Cardiac muscle cell (in vitro differentiated cells and primary cell): ENCODE measurements around the gene ATG101. TPM values are rescaled to one million over a fixed set of nuclear protein-coding genes. Genes with fewer than 3 reads are reported as not detected.

Source experiments
- DNase-seq, 2 donors: peaks; one replicate each; pipeline versions ENCODE4 v3.0.0 to v3.0.0-alpha.2; 2010 to 2017; ENCODE audit warnings: low read depth in 1 of 2, low spot score in 1 of 2
- H3K27ac ChIP-seq: fragments of 200-600 bp; sonication (generic); 2 replicates; pipeline ENCODE4 v1.5.1; 2016
- H3K27me3 ChIP-seq: fragments of 200-600 bp; sonication (generic); 2 replicates; pipeline ENCODE4 v1.6.0; 2016; ENCODE audit warnings: control low read depth
- H3K36me3 ChIP-seq: fragments of 200-600 bp; sonication (generic); 2 replicates; pipeline ENCODE4 v1.5.1; 2016; ENCODE audit warnings: control low read depth
- H3K4me1 ChIP-seq: fragments of 200-600 bp; sonication (generic); 2 replicates; pipeline ENCODE4 v1.8.1; 2017; ENCODE audit warnings: low read depth, mild to moderate bottlenecking, mixed run types
- H3K4me3 ChIP-seq: fragments of 200-600 bp; sonication (generic); 2 replicates; pipeline ENCODE4 v1.5.1; 2016; ENCODE audit warnings: mild to moderate bottlenecking
- H3K9me3 ChIP-seq: fragments of 200-600 bp; sonication (generic); 2 replicates; pipeline ENCODE4 v1.5.1; 2017; ENCODE audit warnings: low read depth, mild to moderate bottlenecking, control low read depth
- polyA plus RNA-seq: library from polyadenylated mRNA; unstranded; fragments of >200 nt; fragmentation: Nextera tagmentation; extraction: Ambion mirVana; gene quantifications from 2 replicates; pipeline ENCODE4 v1.2.1, GENCODE V29; 2016
- total RNA-seq: library from RNA; depleted of rRNA; stranded (reverse); fragments of >200 nt; gene quantifications from 2 replicates; pipeline ENCODE4 v1.2.3, GENCODE V29; 2016
- TF ChIP-seq, protein P1 (sequence below): IDR thresholded peaks from 2 replicates; pipeline ENCODE4 v1.5.1; 2012; ENCODE audit warnings: low read depth, mild to moderate bottlenecking, low read length

ATG101 gene
- total and polyA plus RNA-seq, 2 experiments from 2014 or later, result 36.6 to 37.4 TPM

DNA sequence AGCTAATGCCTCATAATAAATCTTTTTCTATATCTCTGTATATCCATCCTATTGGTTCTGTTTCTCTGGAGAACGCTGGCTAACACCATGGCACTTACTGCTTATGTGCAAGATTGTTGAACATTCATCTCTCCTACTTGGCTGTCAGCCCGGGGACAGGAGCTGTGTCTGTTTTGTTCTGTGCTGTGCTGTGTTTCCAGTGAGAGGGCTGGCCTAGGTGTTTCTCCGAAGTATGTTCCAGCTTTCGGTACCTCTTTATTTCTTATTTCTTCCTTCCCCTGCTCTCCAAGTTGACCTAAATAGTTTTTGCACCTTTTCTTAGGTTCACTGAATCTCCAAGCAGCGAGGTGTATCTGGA is 37.4 kb upstream of the ATG101 start:
- Histone ChIP-seq H3K4me1 (peaks cover 23% of the 10 kb centered on the region), H3K36me3 (no peaks in the 10 kb centered on the region), H3K9me3 (no peaks in the 10 kb centered on the region), H3K4me3 (peak overlapping the region; percentile 22), H3K27me3 (peaks cover 2% of the 10 kb centered on the region), H3K27ac (peak overlapping the region; percentile 61)
- peak in 1 of 2 donors; percentile 87 for DNase-seq
- TF ChIP-seq, protein P1, sequence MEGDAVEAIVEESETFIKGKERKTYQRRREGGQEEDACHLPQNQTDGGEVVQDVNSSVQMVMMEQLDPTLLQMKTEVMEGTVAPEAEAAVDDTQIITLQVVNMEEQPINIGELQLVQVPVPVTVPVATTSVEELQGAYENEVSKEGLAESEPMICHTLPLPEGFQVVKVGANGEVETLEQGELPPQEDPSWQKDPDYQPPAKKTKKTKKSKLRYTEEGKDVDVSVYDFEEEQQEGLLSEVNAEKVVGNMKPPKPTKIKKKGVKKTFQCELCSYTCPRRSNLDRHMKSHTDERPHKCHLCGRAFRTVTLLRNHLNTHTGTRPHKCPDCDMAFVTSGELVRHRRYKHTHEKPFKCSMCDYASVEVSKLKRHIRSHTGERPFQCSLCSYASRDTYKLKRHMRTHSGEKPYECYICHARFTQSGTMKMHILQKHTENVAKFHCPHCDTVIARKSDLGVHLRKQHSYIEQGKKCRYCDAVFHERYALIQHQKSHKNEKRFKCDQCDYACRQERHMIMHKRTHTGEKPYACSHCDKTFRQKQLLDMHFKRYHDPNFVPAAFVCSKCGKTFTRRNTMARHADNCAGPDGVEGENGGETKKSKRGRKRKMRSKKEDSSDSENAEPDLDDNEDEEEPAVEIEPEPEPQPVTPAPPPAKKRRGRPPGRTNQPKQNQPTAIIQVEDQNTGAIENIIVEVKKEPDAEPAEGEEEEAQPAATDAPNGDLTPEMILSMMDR, result no peak

DNA sequence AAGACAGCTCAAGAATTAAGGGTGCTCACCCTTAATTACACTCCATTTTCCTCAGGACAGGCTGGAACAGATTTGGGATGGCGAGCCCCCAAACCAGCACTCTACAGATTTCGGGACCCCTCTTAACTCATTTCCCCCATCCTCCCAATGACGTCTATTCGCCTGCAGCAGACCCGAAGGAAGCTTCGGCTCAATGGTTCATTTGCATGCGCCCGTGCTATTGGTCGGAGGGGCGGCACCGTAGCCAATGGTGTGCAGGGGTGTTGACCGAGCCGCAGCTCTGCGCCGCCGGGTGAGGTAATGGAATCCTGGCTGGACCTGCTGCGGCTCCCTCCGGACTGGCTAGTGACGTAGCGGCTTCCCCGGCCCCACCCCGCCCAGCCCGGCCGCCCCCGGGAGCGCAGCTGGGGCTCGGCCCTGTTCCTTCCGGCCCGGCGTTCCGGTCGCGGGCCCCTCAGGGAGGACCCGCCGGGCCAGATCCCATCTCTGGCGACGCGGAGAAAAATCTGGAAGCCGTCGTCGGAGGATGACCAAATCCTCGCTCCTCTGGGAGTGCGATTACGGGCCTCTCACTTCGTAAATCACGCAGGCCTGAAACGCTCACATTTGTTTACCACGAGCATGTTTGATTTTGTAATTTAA is 36.9 kb upstream of the ATG101 start:
- Histone ChIP-seq H3K36me3 (no peaks in the 10 kb centered on the region), H3K9me3 (no peaks in the 10 kb centered on the region), H3K4me3 (peak overlapping the region; percentile 22), H3K27ac (peak overlapping the region; percentile 61), H3K27me3 (peaks cover 2% of the 10 kb centered on the region), H3K4me1 (peaks cover 22% of the 10 kb centered on the region)
- TF ChIP-seq, protein P1, result no peak
- peak; percentile 98 to 99 for DNase-seq

DNA sequence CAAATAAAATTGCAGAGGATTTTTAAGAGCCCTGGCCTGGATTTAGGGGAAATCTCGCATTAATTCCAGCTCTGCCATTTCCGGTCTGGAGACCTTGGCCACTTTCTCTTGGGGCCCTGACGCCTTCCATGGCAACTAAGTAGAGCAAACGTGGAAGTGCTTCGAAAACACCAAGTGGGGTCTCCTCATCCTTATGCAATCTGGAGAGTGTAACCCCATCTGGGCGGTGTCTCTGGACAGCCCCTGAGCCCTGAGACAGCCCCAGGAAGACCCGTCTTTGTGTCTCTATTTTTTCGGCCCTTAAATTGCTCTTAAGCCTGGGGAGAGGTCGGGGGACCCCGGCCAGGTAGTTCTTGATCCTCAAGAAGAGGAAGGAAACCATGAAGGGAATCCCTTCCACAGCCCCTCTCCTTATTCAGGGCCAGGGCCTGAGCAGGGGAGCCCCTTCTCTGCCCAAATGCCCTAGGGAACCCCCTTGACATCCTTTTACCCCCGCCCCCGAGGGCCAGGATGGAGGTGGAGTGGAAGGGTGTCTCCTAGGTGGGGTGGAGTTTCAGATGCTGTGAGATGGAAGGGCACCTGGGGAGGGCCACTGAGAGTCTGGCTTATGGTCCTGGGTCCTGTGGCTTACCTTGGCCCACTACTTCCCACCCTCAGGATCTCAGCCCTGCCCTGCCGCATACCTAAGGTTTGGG is 36.2 kb upstream of the ATG101 start:
- Histone ChIP-seq H3K9me3 (no peaks in the 10 kb centered on the region), H3K36me3 (no peaks in the 10 kb centered on the region), H3K4me1 (peaks cover 22% of the 10 kb centered on the region), H3K27ac (peak overlapping the region; percentile 28), H3K27me3 (peaks cover 2% of the 10 kb centered on the region), H3K4me3 (peak overlapping the region; percentile 22)
- no peak for DNase-seq
- TF ChIP-seq, protein P1, result no peak

DNA sequence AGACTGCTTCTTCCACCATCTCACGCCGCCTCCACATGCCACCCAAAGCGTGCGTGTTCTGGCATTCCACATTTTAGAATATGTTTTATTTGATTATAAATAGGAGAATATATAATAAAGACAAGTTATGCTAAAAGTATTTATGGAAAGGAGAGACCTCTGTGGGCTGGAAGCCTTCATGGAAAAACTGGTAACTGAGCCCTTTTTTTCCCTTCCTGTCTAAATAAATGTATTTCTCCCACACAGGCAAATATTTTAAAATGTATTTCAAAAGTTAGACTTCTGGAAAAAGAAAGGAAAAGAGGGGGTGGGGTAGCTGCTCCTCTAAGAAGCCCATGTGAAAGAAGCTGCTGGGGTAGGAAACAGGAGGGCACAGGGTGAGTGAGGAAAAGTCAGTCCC is 34.6 kb upstream of the ATG101 start:
- Histone ChIP-seq H3K27me3 (peaks cover 2% of the 10 kb centered on the region), H3K36me3 (no peaks in the 10 kb centered on the region), H3K4me1 (peaks cover 11% of the 10 kb centered on the region)

DNA sequence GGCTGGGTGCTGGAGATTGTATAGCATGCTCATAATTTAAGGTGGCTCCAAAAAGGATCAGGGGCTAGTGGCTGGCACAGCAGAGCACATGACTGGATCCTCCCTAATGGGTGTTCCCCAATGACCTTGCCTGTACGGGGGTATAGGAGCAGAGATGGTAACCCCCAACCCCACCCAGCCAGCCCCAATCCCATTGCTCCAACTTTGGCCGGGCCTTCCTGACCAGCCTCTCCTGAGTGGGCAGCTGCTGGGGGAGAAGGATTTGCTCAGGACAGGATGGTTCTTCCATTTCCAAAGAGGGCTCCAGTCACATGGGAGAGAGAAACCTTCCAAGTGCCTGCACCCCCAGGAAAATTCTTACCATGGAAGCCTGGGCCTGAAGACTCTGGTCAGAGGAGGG is 33.9 kb upstream of the ATG101 start:
- Histone ChIP-seq H3K4me3 (no peak overlapping the region), H3K36me3 (no peaks in the 10 kb centered on the region), H3K9me3 (no peaks in the 10 kb centered on the region), H3K27ac (no peak overlapping the region), H3K4me1 (peaks cover 10% of the 10 kb centered on the region), H3K27me3 (peaks cover 2% of the 10 kb centered on the region)
- DNase-seq, result no peak
- TF ChIP-seq, protein P1, result no peak

More for the DNA sequence above, 34.6 kb upstream of the ATG101 start:
- no peak overlapping the region for H3K4me3 ChIP-seq
- DNase-seq, result no peak
- TF ChIP-seq, protein P1, result no peak
- no peaks in the 10 kb centered on the region for H3K9me3 ChIP-seq
- no peak overlapping the region for H3K27ac ChIP-seq
